Peyer's patch (tissue), 4 donors: ENCODE data around the gene VPS13A. TPM values are rescaled to one million over a fixed set of nuclear protein-coding genes. Genes with fewer than 3 reads are reported as not detected.

Experiments used
- DNase-seq, 3 donors: peaks; one replicate each; pipeline ENCODE4 v3.0.0-alpha.2; 2017 to 2019
- H3K27ac ChIP-seq, 4 donors: fragments of 200-600 bp; sonication (generic); one replicate each; pipeline ENCODE4 v1.5.1; 2016 to 2019
- H3K27me3 ChIP-seq, 2 donors: fragments of 200-600 bp; sonication (generic); one replicate each; pipeline ENCODE4 v1.5.1; 2019
- H3K36me3 ChIP-seq, 3 donors: fragments of 200-600 bp; sonication (generic); one replicate each; pipeline ENCODE4 v1.5.1; 2016 to 2019
- H3K4me1 ChIP-seq, 4 donors: fragments of 200-600 bp; sonication (generic); one replicate each; pipeline ENCODE4 v1.5.1; 2016 to 2019
- H3K4me3 ChIP-seq, 4 donors: fragments of 200-600 bp; sonication (generic); 1 replicate in 3 of 4; 2 replicates in 1 of 4; pipeline ENCODE4 v1.5.1; 2016 to 2019; ENCODE audit warnings: mild to moderate bottlenecking in 1 of 4
- H3K9me3 ChIP-seq, 4 donors: fragments of 200-600 bp; sonication (generic); one replicate each; pipeline ENCODE4 v1.5.1; 2016 to 2019; ENCODE audit warnings: mild to moderate bottlenecking in 1 of 4
- CTCF ChIP-seq, 6 experiments: fragments of 450-650 bp in 4 of 6; fragments of 200-600 bp in 2 of 6; sonication (generic) in 1 of 6; IDR thresholded peaks; one replicate each; pipeline ENCODE4 v1.5.1; 2017 to 2019; ENCODE audit warnings: antibody characterized with exemption in 6 of 6, mild to moderate bottlenecking in 3 of 6, moderate library complexity in 1 of 6
- POLR2A ChIP-seq, 2 donors: fragments of 450-650 bp; IDR thresholded peaks; one replicate each; pipeline ENCODE4 v1.5.1; 2017; ENCODE audit warnings: antibody characterized with exemption in 2 of 2, mild to moderate bottlenecking in 2 of 2, moderate library complexity in 2 of 2
- total RNA-seq, 4 donors: library from RNA; depleted of rRNA; stranded (reverse); fragments of >200 nt; gene quantifications; one replicate each; pipeline ENCODE4 v1.1.0, GENCODE V29; 2016

The VPS13A gene
- total RNA-seq, 4 donors from 2014 or later: 81.7 to 197 (median 169) TPM

GRCh38 chr9:77424993-77425392, 247.7 kb downstream of the VPS13A start:
- DNase-seq: no peak
- Histone ChIP-seq H3K36me3 (no peaks in the 10 kb centered on the region), H3K27ac (no peak overlapping the region), H3K4me3 (no peak overlapping the region), H3K27me3 (no peaks in the 10 kb centered on the region), H3K4me1 (no peaks in the 10 kb centered on the region), H3K9me3 (no peaks in the 10 kb centered on the region)
- no peak for TF ChIP-seq POLR2A (IDR thresholded peaks at IDR 0.05)
- TF ChIP-seq CTCF (IDR thresholded peaks at IDR 0.05): no peak

GRCh38 chr9:77426712-77427111, 249.4 kb downstream of the VPS13A start:
- H3K4me3 ChIP-seq: no peak overlapping the region
- no peaks in the 10 kb centered on the region for H3K36me3 ChIP-seq
- TF ChIP-seq CTCF (IDR thresholded peaks at IDR 0.05) (no peak), POLR2A (IDR thresholded peaks at IDR 0.05) (no peak)
- no peaks in the 10 kb centered on the region for H3K4me1 ChIP-seq
- H3K9me3 ChIP-seq: no peaks in the 10 kb centered on the region
- H3K27ac ChIP-seq: no peak overlapping the region
- DNase-seq: no peak
- H3K27me3 ChIP-seq: no peaks in the 10 kb centered on the region

GRCh38 chr9:77427256-77427927, 250.1 kb downstream of the VPS13A start:
- Histone ChIP-seq H3K27me3 (no peaks in the 10 kb centered on the region), H3K4me3 (no peak overlapping the region), H3K4me1 (no peaks in the 10 kb centered on the region), H3K27ac (no peak overlapping the region), H3K9me3 (no peaks in the 10 kb centered on the region), H3K36me3 (no peaks in the 10 kb centered on the region)
- DNase-seq: no peak
- TF ChIP-seq CTCF (IDR thresholded peaks at IDR 0.05): no peak
- no peak for TF ChIP-seq POLR2A (IDR thresholded peaks at IDR 0.05)

GRCh38 chr9:77429928-77430327, 252.6 kb downstream of the VPS13A start:
- no peak for DNase-seq
- TF ChIP-seq CTCF (IDR thresholded peaks at IDR 0.05) (no peak), POLR2A (IDR thresholded peaks at IDR 0.05) (no peak)
- Histone ChIP-seq H3K27me3 (no peaks in the 10 kb centered on the region), H3K4me1 (no peaks in the 10 kb centered on the region), H3K4me3 (no peak overlapping the region), H3K9me3 (no peaks in the 10 kb centered on the region), H3K27ac (no peak overlapping the region), H3K36me3 (no peaks in the 10 kb centered on the region)

- H3K4me1 ChIP-seq: no peaks in the 10 kb centered on the region
These were observed 254.7 kb downstream of the VPS13A start for GRCh38 chr9:77432053-77432452.

More at GRCh38 chr9:77432053-77432452, 254.7 kb downstream of the VPS13A start:
- H3K4me3 ChIP-seq: no peak overlapping the region
- H3K36me3 ChIP-seq: no peaks in the 10 kb centered on the region
- no peaks in the 10 kb centered on the region for H3K9me3 ChIP-seq
- no peaks in the 10 kb centered on the region for H3K27me3 ChIP-seq
- no peak for DNase-seq
- H3K27ac ChIP-seq: no peak overlapping the region
- TF ChIP-seq CTCF (IDR thresholded peaks at IDR 0.05): no peak
- TF ChIP-seq POLR2A (IDR thresholded peaks at IDR 0.05): no peak
